HEK293T (cell line): ENCODE data around the gene PHEX.

Experiments used
- FOXK2 ChIP-seq: fragments of 450-650 bp; IDR thresholded peaks from 2 replicates; pipeline ENCODE4 v1.6.1; 2016; ENCODE audit warnings: mild to moderate bottlenecking
- HDGF ChIP-seq: fragments of 450-650 bp; IDR thresholded peaks from 2 replicates; pipeline ENCODE4 v1.6.1; 2017; ENCODE audit warnings: antibody characterized with exemption, borderline replicate concordance
- SP1 ChIP-seq: fragments of 450-650 bp; IDR thresholded peaks from 2 replicates; pipeline ENCODE4 v1.6.1; 2017
- SUZ12 ChIP-seq: fragments of 450-650 bp; IDR thresholded peaks from 2 replicates; pipeline ENCODE4 v1.6.1; 2016; ENCODE audit warnings: mild to moderate bottlenecking
- TARDBP ChIP-seq: fragments of 450-650 bp; IDR thresholded peaks from 2 replicates; pipeline ENCODE4 v1.6.1; 2016

DNA sequence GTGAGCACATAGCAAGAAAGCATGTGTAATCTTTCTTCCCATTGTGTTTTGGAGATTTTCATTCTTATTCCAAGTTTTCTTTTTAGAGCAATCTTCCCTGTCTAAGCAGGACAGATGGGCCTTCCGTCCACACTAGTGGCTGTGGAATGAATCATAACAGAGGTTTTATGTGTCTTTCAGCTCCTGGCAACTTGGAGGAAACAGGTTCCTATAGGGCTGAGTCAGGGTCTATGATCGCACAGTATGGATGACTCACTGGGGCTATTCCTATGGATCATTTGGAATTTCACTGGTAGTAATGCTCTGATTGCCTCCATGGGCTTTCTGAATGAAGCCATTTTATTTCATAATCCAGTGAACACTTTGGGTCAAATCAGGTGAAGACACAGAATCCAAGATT is 188.8 kb downstream of the PHEX start:
- TF ChIP-seq SP1: no peak
- no peak for TF ChIP-seq SUZ12
- no peak for TF ChIP-seq TARDBP
- TF ChIP-seq HDGF: no peak
- TF ChIP-seq FOXK2: no peak
